NOMO-1 treated with DMSO at 0.1 percent for 48 hours (cell line): ENCODE measurements around the gene NPHP3.
"Not testable (repeated sequence)": the region's sequence is repeated elsewhere in the genome, so short reads cannot be mapped to it uniquely, and the experiment has no call there.

ENCODE experiments used
- DNase-seq: peaks from one replicate; lab custom pipeline; 2025; ENCODE audit not compliant: unreplicated experiment; lab: John Stamatoyannopoulos, UW

Gene NPHP3, protein sequence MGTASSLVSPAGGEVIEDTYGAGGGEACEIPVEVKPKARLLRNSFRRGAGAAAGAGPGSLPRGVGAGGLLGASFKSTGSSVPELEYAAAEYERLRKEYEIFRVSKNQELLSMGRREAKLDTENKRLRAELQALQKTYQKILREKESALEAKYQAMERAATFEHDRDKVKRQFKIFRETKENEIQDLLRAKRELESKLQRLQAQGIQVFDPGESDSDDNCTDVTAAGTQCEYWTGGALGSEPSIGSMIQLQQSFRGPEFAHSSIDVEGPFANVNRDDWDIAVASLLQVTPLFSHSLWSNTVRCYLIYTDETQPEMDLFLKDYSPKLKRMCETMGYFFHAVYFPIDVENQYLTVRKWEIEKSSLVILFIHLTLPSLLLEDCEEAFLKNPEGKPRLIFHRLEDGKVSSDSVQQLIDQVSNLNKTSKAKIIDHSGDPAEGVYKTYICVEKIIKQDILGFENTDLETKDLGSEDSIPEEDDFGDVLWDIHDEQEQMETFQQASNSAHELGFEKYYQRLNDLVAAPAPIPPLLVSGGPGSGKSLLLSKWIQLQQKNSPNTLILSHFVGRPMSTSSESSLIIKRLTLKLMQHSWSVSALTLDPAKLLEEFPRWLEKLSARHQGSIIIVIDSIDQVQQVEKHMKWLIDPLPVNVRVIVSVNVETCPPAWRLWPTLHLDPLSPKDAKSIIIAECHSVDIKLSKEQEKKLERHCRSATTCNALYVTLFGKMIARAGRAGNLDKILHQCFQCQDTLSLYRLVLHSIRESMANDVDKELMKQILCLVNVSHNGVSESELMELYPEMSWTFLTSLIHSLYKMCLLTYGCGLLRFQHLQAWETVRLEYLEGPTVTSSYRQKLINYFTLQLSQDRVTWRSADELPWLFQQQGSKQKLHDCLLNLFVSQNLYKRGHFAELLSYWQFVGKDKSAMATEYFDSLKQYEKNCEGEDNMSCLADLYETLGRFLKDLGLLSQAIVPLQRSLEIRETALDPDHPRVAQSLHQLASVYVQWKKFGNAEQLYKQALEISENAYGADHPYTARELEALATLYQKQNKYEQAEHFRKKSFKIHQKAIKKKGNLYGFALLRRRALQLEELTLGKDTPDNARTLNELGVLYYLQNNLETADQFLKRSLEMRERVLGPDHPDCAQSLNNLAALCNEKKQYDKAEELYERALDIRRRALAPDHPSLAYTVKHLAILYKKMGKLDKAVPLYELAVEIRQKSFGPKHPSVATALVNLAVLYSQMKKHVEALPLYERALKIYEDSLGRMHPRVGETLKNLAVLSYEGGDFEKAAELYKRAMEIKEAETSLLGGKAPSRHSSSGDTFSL (N-terminal part only)

GRCh38 chr3:132722165-132723023 lies at the start of gene NPHP3:
TSS of gene NPHP3 (minus strand) at chr3:132722409. CDS start at chr3:132722355, 54 bp downstream.
- DNase-seq = peak; percentile 97

DNA sequence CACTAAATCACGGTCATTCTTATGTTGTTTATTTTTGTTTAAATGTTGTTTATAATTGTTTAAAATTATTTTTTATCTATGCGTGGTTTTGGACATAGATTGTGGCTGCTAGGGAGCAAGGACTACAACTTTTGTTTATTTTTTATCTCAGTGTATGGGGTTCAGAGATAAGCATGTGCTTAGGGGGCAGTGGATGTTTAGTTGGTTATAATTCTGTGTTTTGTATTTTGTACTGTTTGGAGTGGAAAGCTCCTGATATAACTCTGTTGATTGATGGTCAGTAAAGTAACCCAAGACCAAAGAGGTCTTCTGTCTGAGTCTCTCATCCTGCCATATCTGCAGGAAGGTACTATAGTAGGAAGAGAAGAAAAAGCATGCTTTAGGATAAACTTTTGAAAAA lies 36.5 kb upstream of the NPHP3 start:
- DNase-seq = no peak

- no peak for DNase-seq
These were observed 34.0 kb upstream of the NPHP3 start for GRCh38 chr3:132756108-132756650.

DNA sequence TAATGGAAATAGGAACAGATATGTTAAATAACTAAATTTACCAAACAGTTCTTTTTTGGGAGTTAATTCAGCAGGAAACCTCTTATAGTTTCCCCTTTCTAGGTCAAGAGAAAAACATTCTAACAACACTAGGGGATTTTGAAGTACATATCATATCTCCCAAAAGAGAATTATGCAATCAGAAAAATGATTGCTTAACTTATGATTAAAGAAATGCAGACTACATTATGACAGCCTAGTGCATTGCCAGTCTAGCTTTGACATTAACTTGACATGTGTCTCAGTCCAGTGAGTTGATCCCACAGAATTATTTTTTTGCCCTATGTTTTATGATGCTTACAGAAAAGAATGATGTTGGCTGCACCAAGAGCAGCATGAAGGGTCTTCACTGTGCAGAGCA lies 31.7 kb upstream of the NPHP3 start:
- DNase-seq = no peak

GRCh38 chr3:132749786-132750185 lies 27.6 kb upstream of the NPHP3 start:
- no peak for DNase-seq

DNA sequence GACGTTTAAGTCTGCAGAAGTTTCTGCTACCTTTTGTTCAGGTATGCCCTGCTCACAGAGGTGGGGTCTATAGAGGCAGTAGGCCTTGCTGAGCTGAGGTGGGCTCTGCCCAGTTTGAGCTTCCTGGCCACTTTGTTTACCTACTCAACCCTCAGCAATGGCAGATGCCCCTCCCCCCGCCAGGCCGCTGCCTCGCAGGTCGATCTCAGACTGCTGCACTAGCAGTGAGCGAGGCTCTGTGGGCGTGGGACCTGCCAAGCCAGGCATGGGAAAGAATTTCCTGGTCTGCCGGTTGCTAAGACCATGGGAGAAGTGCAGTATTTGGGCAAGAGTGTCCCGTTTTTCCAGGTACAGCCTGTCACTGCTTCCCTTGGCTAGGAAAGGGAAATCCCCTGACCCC lies 24.5 kb upstream of the NPHP3 start:
- DNase-seq = not testable (repeated sequence)

GRCh38 chr3:132738314-132738713 lies 16.1 kb upstream of the NPHP3 start:
- no peak for DNase-seq

GRCh38 chr3:132735589-132735988 lies 13.4 kb upstream of the NPHP3 start:
- DNase-seq = no peak

DNA sequence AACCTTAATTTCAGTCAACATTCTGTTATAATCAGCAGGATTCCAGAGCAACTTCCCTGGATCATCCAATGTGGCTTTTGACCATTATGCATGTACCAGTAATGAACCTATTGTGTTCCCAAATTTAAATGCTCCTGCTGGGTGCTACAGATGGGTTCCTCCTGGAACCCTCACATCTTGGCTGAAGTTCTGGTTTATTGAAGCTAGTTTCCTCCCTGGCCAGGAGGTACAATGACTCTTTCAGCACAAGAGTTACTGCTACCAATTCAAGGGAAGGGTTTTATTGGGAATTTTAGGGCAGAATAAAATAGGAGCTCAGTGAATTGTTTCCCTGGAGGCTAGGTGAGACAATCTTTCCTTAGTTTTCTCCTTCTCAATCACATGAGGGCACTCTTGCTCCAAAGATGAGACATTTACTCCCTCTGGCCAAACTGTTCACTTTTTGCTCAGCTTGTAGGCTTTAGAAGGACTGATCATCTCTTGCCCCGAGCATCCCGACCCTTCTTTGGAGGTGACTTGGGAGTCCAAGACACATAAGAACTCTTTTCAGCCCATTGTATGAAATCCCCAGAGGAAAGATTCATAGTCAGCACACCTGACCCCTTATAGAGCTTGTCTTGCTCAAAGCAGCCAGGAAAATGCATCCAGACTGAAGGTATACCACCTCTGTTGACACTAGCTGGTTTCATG lies 8.8 kb upstream of the NPHP3 start:
- peak; percentile 33 for DNase-seq

- peak; percentile 70 for DNase-seq
These were observed 4.2 kb upstream of the NPHP3 start for GRCh38 chr3:132726341-132726823.

- DNase-seq = peak; percentile 56
These were observed 1.1 kb upstream of the NPHP3 start for GRCh38 chr3:132723024-132723950.

DNA sequence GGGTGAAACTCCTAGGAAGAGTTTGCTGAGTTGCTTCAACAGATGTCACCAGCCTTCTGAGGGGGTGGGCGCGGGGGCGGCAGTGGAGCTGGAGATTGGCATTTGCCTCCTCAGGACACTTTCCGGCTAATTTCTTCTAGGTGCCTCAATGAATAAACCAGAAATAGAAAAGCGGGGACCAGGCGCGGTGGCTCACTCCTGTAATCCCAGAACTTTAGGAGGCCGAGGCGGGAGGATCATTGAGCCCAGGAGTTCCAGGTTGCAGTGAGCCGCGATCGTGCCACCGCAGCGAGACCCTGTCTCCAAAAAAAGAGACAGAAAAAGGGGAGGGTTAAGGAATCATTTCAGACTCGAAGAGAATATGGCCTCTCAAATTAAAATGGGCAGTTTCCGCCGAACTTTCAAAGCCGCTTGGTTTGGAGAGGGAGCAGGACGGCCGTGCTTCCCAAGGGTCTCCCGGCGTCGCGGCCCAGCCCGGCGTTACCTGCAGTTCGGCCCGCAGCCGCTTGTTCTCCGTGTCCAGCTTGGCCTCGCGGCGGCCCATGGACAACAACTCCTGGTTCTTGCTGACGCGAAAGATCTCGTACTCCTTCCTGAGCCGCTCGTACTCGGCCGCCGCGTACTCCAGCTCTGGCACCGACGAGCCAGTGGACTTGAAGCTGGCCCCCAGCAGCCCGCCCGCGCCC lies 587 bp downstream of the NPHP3 start:
- DNase-seq = peak; percentile 71

DNA sequence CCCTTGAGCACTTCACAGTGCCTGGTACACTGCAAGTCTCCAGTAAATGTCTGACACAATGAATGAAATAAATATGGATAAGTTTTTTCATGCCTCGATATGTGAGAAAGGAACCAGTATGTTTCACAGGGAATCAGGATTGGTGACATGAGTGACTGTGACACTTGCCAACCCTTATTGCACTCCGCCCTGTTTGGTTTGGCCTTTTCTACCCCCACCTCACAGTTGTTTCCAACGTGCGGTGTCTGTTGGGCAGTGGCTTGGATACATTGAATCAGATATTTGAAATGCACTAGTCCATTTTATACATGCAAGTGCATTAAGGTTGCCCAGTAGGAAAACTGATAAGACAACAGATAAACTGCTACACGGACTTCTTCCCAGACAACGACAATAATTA lies 2.0 kb downstream of the NPHP3 start:
- DNase-seq = no peak

DNA sequence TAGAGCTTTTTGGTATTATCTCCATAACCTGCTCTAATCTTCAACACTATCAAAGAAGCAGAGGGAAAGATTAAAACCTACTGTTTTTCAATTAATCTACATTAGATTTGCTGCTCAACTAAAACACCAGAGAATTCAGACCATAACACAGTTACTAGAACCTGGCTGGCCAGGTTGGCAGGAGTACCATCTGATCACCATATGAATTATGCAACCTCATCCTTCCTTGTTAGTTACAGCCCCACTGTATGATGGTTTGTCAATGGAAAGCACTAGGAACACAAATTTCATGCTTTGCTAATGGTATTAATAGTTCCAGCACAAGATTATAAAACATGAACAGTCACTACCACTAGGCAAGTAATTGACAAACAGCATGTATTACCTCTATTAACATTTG lies 5.8 kb downstream of the NPHP3 start:
- DNase-seq = no peak

- no peak for DNase-seq
These were observed 8.1 kb downstream of the NPHP3 start for GRCh38 chr3:132713977-132714727.

- no peak for DNase-seq
These were observed 11.9 kb downstream of the NPHP3 start for GRCh38 chr3:132710311-132710710.

DNA sequence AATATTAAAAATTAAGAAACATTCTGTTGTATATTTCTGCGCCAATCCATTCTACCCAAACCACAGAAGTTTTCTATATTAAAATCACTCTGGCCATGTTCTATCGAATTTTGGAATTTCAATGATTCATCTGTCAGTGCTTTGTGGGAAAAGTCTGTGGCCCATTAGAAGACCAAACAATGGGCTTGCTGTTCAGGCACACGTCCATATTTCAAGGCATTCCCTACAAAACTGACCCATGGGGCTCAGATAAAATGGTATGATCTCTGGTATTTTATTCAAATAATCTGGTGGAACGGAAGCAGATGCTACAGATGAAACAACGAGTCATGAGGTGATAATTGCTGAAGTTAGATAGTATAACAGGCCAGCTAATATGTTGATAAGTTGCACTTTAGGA lies 12.4 kb downstream of the NPHP3 start:
- DNase-seq = no peak
